ENCODE measurements around the gene NCOR2. TPM values are rescaled to one million over a fixed set of nuclear protein-coding genes. Genes with fewer than 3 reads are reported as not detected.

Gene NCOR2
- total RNA-seq (2021; ENCODE audit: unreplicated experiment) (153 TPM), Bru-seq, nascent RNA (percentile 72 among the genes with signal in this experiment), BruChase-seq, experiment 1, labeled RNA remaining after a 6-hour chase (percentile 72 among the genes with signal in this experiment), BruChase-seq, experiment 2, labeled RNA remaining after a 2-hour chase (percentile 63 among the genes with signal in this experiment)
- 84.8 and 92.4 TPM in 2 replicates for polyA plus RNA-seq (2012)
- long read RNA-seq, partial matches to known transcripts = 48 of 108 reads
- long read RNA-seq, other reads (novel, unspliced or antisense) = 60 of 108 reads

DNA sequence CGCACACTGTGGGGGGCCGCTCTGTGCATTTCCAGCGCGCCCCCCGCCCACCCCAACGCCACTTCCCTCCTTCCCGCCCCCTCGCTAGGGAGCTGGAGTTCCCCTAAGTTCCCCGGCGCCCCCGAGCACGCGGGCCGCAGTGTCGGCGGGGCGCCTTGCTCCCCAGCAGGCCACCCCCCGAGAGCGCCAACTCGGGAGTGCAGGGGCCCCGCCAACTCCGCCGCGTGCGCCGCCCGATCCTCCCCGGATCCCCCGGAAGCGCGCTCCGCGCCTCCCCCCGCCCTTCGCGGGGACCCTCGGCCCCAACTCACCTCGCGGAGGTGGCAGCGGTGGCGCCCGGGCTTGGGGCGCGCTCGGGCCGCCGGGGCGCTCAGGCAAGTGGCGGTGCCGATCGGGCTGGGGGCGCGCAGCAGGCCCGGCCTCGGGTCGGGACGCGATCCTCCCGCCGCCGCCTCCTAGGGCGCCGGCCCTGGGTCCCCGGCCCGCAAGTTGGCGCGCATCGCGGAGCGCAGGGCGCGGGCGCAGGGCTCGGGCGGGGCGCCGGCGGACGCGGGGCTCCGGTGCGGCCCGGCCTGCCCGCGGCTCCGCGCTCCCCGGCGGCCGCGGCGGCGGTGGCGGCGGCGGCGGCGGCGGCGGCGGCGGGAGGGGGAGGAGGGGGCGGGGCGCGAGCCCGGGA lies at the start of gene NCOR2:
Gene NCOR2 (minus strand): TSS at position 616 of the 676 bp plus-strand sequence. CDS start 72,361 bp downstream, outside the sequence.
- Histone ChIP-seq H3K9ac (ENCODE audit: low read length) (peak within 1 kb of the TSS; percentile 96), H3K36me3 (ENCODE audit: control insufficient read depth in 1 of 2, insufficient read depth in 2 of 2, low read length in 2 of 2) (peaks cover 0 to 6% of the 10 kb centered on the region in 2 experiments; a peak in 1 of 4 replicates), H4K20me1 (ENCODE audit: insufficient read depth) (peaks cover 11% of the 10 kb centered on the region; the same call in 1 of the 2 replicates), H3K79me2 (ENCODE audit: insufficient read depth, low read length) (peaks cover 48% of the 10 kb centered on the region), H3K4me2 (ENCODE audit: low read length) (peak within 1 kb of the TSS; percentile 86), H3K4me3 (replicated peaks in 1 of 2; ENCODE audit: low read depth in 1 of 2, low read length in 2 of 2) (peak within 1 kb of the TSS; percentile 70 to 82), H2AFZ (ENCODE audit: low read depth, low read length, poor library complexity, severe bottlenecking) (no peak within 1 kb of the TSS), H3K4me1 (ENCODE audit: control insufficient read depth in 1 of 2, insufficient read depth in 2 of 2, low read length in 2 of 2) (peaks cover 6 to 27% of the 10 kb centered on the region in 2 experiments; a peak in 3 of 4 replicates), H3K9me2 (ENCODE audit: insufficient read depth) (no peaks in the 10 kb centered on the region), H3K27ac (ENCODE audit: low read depth, low read length) (peak within 1 kb of the TSS; percentile 94), H3K27me3 (ENCODE audit: insufficient read depth, low read length) (no peaks in the 10 kb centered on the region), H3K9me3 (ENCODE audit: control insufficient read depth in 1 of 2, insufficient read depth in 1 of 2, low read depth in 1 of 2, low read length in 2 of 2) (no peaks in the 10 kb centered on the region)
- TF ChIP-seq SIN3A (IDR thresholded peaks at IDR 0.05; ENCODE audit: low read depth) (no peak), ZFX (IDR thresholded peaks at IDR 0.05) (peak; percentile 97)
- intact Hi-C loops (cut with micrococcal nuclease) = loop anchor here (2.0 to 10.0 kb wide), 6 partner anchors 70 to 200 kb away; no protein-coding TSS in a partner anchor
- RAD21 ChIA-PET (ENCODE audit: low non-redundant PET in 1 of 2, low total read pairs in 2 of 2, uncharacterized antibody in 2 of 2, unreplicated experiment in 2 of 2) = no interaction called here
- BruUV-seq (replicated peaks) = no TSS peak
- ATAC-seq = peak; percentile 40
- DNase-seq (ENCODE audit: low read depth, low spot score) = no peak
- POLR2A ChIA-PET = no interaction called here
- CTCF ChIA-PET = no interaction called here

DNA sequence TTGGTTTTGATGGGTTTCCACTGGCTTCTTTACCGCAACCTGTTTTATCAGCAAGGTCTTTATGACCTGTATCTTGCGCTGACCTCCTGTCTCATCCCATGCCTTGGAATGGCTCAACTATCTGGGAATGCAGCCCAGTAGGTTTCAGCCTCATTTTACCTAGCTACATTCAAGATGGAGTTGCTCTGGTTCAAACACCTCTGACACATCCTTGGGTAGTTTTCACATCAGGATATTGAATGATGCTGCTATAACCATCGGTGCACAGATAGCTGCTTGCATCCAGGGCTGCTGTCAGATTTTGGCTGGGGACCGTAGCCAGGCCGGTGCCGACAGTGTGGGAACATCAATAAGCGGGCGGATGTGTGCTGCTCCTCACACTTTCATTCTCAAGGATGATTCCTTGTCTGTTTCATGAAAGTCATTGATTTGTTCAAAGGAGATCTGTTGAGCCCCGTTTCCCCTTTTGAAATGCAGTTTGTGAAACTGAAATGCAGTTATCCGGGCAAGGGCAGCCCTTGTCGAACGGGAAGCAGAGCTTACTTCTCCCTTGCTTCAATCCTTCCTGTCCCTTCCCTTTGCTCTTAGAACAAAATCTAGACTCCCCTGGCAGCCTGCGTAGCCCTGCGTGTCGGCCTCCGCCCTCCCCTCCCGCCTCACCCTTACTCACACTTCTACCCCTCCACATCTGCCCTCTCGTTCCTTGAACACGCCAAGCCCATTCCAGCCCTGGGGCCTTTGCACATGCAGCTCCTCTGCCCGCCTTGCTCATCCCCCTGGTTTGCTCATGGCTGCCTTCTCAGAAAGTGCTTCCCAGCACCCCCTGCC lies 49.2 kb upstream of the NCOR2 start:
- BruUV-seq (replicated peaks) = no TSS peak
- H2AFZ ChIP-seq (ENCODE audit: low read depth, low read length, poor library complexity, severe bottlenecking) = no peak overlapping the region
- ATAC-seq = no peak
- H3K4me2 ChIP-seq (ENCODE audit: low read length) = no peak overlapping the region
- H3K9me3 ChIP-seq (ENCODE audit: control insufficient read depth in 1 of 2, insufficient read depth in 1 of 2, low read depth in 1 of 2, low read length in 2 of 2) = peaks cover 0 to 3% of the 10 kb centered on the region in 2 experiments; a peak in 1 of 4 replicates
- no peak overlapping the region for H3K4me3 ChIP-seq (replicated peaks in 1 of 2; ENCODE audit: low read depth in 1 of 2, low read length in 2 of 2)
- H3K27me3 ChIP-seq (ENCODE audit: insufficient read depth, low read length) = no peaks in the 10 kb centered on the region
- DNase-seq (ENCODE audit: low read depth, low spot score) = no peak
- no peaks in the 10 kb centered on the region for H3K36me3 ChIP-seq (ENCODE audit: control insufficient read depth in 1 of 2, insufficient read depth in 2 of 2, low read length in 2 of 2)
- ChIA-PET RAD21 (ENCODE audit: low non-redundant PET in 1 of 2, low total read pairs in 2 of 2, uncharacterized antibody in 2 of 2, unreplicated experiment in 2 of 2) (no interaction called here), POLR2A (no interaction called here), CTCF (no interaction called here)
- H3K9ac ChIP-seq (ENCODE audit: low read length) = no peak overlapping the region
- H3K79me2 ChIP-seq (ENCODE audit: insufficient read depth, low read length) = no peaks in the 10 kb centered on the region
- H4K20me1 ChIP-seq (ENCODE audit: insufficient read depth) = no peaks in the 10 kb centered on the region
- TF ChIP-seq, protein P1, sequence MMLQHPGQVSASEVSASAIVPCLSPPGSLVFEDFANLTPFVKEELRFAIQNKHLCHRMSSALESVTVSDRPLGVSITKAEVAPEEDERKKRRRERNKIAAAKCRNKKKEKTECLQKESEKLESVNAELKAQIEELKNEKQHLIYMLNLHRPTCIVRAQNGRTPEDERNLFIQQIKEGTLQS (IDR thresholded peaks at IDR 0.05) = no peak
- TF ChIP-seq RAD21 (IDR thresholded peaks at IDR 0.05; ENCODE audit: low read depth) (no peak), YY1 (IDR thresholded peaks at IDR 0.05; ENCODE audit: extremely low read depth, insufficient replicate concordance, low read depth, low read length) (no peak), TCF7L2 (IDR thresholded peaks at IDR 0.05; ENCODE audit: borderline replicate concordance, extremely low read depth, insufficient read depth, insufficient read length) (no peak), ZNF274 (IDR thresholded peaks at IDR 0.05; ENCODE audit: low read depth, low read length) (no peak), EZH2 (IDR thresholded peaks at IDR 0.05) (no peak), SRF (IDR thresholded peaks at IDR 0.05; ENCODE audit: low read depth) (no peak)
- TF ChIP-seq, protein P2, sequence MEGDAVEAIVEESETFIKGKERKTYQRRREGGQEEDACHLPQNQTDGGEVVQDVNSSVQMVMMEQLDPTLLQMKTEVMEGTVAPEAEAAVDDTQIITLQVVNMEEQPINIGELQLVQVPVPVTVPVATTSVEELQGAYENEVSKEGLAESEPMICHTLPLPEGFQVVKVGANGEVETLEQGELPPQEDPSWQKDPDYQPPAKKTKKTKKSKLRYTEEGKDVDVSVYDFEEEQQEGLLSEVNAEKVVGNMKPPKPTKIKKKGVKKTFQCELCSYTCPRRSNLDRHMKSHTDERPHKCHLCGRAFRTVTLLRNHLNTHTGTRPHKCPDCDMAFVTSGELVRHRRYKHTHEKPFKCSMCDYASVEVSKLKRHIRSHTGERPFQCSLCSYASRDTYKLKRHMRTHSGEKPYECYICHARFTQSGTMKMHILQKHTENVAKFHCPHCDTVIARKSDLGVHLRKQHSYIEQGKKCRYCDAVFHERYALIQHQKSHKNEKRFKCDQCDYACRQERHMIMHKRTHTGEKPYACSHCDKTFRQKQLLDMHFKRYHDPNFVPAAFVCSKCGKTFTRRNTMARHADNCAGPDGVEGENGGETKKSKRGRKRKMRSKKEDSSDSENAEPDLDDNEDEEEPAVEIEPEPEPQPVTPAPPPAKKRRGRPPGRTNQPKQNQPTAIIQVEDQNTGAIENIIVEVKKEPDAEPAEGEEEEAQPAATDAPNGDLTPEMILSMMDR (IDR thresholded peaks at IDR 0.05 in 2 of 3, conservative IDR thresholded peaks at IDR 0.05 in 1 of 3; ENCODE audit: borderline replicate concordance in 1 of 3, insufficient read depth in 1 of 3, low read depth in 2 of 3, low read length in 2 of 3) = no peak
- no peak overlapping the region for H3K27ac ChIP-seq (ENCODE audit: low read depth, low read length)
- no peaks in the 10 kb centered on the region for H3K9me2 ChIP-seq (ENCODE audit: insufficient read depth)
- intact Hi-C loops (cut with micrococcal nuclease) = no loop called here
- H3K4me1 ChIP-seq (ENCODE audit: control insufficient read depth in 1 of 2, insufficient read depth in 2 of 2, low read length in 2 of 2) = peaks cover 0 to 12% of the 10 kb centered on the region in 2 experiments; a peak in 2 of 4 replicates

Measured in HCT116 (cell line).